Duodenal mucosa (tissue), 2 donors: ENCODE results near the gene MACROD2.

Source experiments
- H3K27ac ChIP-seq: one replicate; pipeline ENCODE4 v1.7.0; 2013; ENCODE audit warnings: low read depth, low read length
- H3K27me3 ChIP-seq, 2 donors: one replicate each; pipeline ENCODE4 v1.7.0; 2013; ENCODE audit warnings: low read length in 2 of 2, control low read depth in 1 of 2; ENCODE audit not compliant: insufficient read depth in 2 of 2, control insufficient read depth in 1 of 2
- H3K36me3 ChIP-seq, 2 donors: one replicate each; pipeline ENCODE4 v1.7.0; 2013; ENCODE audit warnings: low read length in 2 of 2, control low read depth in 1 of 2; ENCODE audit not compliant: insufficient read depth in 2 of 2, control insufficient read depth in 1 of 2
- H3K4me1 ChIP-seq, 2 donors: one replicate each; pipeline ENCODE4 v1.7.0; 2013; ENCODE audit warnings: low read length in 2 of 2, control low read depth in 1 of 2; ENCODE audit not compliant: insufficient read depth in 2 of 2, control insufficient read depth in 1 of 2
- H3K4me3 ChIP-seq, 2 donors: one replicate each; pipeline ENCODE4 v1.7.0; 2013; ENCODE audit warnings: low read length in 2 of 2, low read depth in 1 of 2
- H3K9ac ChIP-seq, 2 donors: one replicate each; pipeline ENCODE4 v1.7.0; 2013; ENCODE audit warnings: low read length in 2 of 2, low read depth in 1 of 2
- H3K9me3 ChIP-seq, 2 donors: one replicate each; pipeline ENCODE4 v1.7.0; 2013; ENCODE audit warnings: low read length in 2 of 2, control low read depth in 1 of 2; ENCODE audit not compliant: control insufficient read depth in 1 of 2

The MACROD2 gene

DNA sequence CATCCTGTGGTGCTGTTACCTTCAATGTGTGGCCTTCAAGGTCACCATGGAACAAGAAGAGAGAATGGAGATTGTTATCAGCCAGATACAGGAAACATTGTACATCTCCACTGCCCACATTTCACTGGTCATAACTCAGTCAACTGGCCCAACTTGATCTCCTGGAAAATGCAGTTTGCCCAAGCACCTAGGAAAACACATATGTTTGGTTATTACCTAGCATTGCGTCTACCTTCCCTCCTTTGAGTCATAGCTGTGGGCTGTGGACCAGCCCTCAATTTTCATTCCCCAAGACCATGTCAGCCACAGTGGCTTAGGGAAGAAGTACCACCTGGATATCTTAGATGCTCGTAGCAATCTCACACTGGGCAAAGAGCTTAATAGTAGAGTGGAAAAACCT lies 2064.5 kb downstream of the MACROD2 start:
- Histone ChIP-seq H3K36me3 (no peaks in the 10 kb centered on the region), H3K4me1 (no peaks in the 10 kb centered on the region), H3K4me3 (no peak overlapping the region), H3K9me3 (no peaks in the 10 kb centered on the region), H3K9ac (no peak overlapping the region), H3K27me3 (no peaks in the 10 kb centered on the region), H3K27ac (no peak overlapping the region)

DNA sequence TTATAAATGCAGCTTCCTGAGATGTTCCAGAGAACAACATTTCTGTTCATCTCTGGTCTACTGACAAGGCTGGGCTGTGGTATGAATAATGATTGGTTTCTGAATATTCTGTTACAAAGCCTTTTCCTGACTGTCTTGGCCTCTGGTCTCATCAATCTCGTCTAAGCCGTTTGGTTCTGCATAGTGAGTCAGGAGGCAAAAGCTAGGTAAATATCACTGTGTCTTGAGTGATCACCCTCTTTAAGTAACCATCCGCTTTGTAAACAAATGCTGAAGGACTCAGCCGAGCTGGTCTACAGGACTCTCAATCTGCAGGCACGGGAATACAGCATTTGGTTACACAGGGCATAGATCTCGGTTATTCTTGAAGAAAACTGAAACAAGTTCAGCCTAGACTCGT lies 2066.0 kb downstream of the MACROD2 start:
- no peaks in the 10 kb centered on the region for H3K4me1 ChIP-seq
- no peak overlapping the region for H3K27ac ChIP-seq
- no peak overlapping the region for H3K4me3 ChIP-seq
- H3K9ac ChIP-seq, result no peak overlapping the region
- H3K9me3 ChIP-seq, result no peaks in the 10 kb centered on the region
- no peaks in the 10 kb centered on the region for H3K36me3 ChIP-seq
- H3K27me3 ChIP-seq, result no peaks in the 10 kb centered on the region

DNA sequence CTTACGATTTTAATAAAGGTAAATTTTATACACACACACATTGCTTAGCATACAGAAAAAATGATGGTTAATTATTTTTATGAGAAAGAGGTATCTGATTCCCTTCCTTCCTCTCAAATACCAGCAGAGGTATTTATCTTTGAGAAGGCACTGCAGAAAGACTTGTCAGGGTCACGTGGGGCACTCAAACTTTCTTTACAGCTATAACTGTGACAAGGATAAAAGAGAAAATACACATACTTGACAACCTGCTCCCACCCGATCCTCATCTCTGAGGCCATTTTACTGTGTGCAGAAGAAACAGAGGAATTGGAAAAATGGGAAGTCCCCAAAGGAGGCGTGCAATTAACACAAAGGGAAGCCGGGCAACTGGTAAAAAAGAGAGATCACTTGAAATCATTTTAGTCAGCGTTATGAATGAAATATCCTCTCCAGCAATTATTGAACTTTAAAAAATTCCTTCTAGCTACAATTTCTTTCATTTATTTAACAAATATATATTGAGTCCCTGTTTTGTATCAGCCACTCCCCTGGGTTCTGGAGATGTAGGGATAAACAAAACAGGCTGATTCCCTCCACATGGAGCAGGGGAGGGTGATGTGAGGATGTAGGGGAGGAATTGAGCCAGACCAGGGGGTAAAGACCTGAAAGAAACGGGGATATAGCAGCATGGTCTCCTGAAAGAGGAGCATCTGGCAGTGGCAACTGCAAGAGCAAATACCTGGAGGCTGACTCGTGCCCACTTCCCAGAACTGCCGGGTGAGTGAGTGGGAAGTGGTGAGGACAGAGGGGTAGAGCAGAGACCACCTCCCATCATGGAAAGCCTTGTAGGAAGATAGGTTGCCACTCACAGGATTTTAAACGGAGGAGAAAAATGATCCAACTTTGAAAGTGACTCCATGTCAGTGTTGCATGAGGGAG lies 2067.6 kb downstream of the MACROD2 start:
- Histone ChIP-seq H3K9ac (no peak overlapping the region), H3K27me3 (no peaks in the 10 kb centered on the region), H3K9me3 (no peaks in the 10 kb centered on the region), H3K4me1 (no peaks in the 10 kb centered on the region), H3K4me3 (no peak overlapping the region), H3K36me3 (no peaks in the 10 kb centered on the region), H3K27ac (no peak overlapping the region)

DNA sequence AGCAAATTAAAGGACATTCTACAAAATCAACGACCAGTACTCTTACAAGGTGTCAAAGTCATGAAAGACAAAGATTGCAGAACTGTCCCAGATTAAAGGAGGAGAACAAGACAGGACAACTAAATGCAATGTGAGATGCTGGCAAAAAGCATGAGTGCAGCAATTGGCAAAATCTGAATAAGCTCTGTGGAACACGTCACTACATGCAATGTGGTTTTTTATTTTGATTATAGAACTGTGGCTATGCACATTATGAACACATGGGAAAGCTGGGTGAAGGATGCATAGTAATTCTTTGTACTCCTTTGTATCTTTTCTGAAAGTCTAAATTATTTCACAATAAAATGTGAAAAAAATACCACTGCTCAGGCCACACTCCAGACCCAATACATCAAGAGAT lies 2068.6 kb downstream of the MACROD2 start:
- no peak overlapping the region for H3K4me3 ChIP-seq
- H3K27ac ChIP-seq, result no peak overlapping the region
- H3K9ac ChIP-seq, result no peak overlapping the region

DNA sequence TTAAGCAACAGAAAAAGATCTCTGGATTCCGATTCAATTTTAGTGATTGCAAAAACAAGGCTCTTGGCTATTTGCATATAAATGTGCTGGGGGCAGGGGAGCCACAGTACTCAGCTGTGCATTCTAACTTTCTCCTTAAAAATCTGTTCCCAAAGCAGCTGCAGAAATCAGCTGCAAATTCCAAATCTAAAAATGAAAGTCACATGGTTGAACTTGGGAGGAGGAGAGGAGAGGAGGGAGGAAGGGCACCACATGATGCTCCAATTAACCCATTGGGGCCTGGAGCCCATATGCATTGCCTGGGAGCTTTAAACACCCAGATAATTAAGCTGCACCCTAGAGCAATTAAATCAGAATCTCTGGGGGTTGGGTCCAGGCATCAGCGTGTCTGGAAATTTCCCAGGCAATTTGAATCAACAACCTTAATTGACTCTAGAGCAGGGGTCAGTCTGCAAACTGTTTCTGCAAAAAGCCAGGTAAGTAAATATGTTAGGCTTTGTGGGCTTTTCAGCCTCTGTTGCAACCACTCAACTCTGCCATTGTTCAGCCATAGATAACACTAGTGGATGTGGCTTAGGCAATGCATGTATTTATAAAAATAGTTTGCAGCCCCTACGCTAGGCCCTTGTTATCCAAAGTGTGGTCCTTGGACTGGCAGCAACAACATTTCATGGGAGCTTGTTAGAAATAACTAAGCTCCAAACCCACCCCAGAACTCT lies 2069.8 kb downstream of the MACROD2 start:
- H3K9me3 ChIP-seq, result no peaks in the 10 kb centered on the region
- H3K27ac ChIP-seq, result no peak overlapping the region
- H3K4me3 ChIP-seq, result no peak overlapping the region
- H3K36me3 ChIP-seq, result no peaks in the 10 kb centered on the region
- H3K27me3 ChIP-seq, result no peaks in the 10 kb centered on the region
- no peak overlapping the region for H3K9ac ChIP-seq
- no peaks in the 10 kb centered on the region for H3K4me1 ChIP-seq

More for the DNA sequence above, 2068.6 kb downstream of the MACROD2 start:
- H3K9me3 ChIP-seq, result no peaks in the 10 kb centered on the region
- no peaks in the 10 kb centered on the region for H3K4me1 ChIP-seq
- H3K36me3 ChIP-seq, result no peaks in the 10 kb centered on the region
- no peaks in the 10 kb centered on the region for H3K27me3 ChIP-seq

DNA sequence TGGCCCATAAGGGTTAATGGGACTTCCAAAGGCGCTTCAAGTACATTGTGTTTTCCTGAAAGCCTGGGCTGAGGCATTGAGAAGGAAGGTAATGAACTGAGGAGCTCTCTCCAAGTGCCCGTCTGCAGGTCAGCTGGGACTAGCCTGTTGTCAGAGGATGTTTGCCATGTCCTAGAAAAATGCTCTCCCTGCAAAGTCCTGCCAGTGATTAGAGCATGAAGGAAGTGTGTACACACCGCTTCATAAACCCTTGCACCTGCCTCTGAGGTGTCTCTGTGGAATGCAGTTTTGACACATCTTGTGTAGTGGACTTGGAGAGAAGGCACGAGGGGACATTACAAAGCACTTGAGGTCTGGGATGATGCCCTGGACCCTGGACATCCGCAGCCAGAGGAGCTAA lies 2071.3 kb downstream of the MACROD2 start:
- no peak overlapping the region for H3K9ac ChIP-seq
- H3K27me3 ChIP-seq, result no peaks in the 10 kb centered on the region
- no peak overlapping the region for H3K4me3 ChIP-seq
- no peaks in the 10 kb centered on the region for H3K9me3 ChIP-seq
- no peak overlapping the region for H3K27ac ChIP-seq
- no peaks in the 10 kb centered on the region for H3K4me1 ChIP-seq
- H3K36me3 ChIP-seq, result no peaks in the 10 kb centered on the region

DNA sequence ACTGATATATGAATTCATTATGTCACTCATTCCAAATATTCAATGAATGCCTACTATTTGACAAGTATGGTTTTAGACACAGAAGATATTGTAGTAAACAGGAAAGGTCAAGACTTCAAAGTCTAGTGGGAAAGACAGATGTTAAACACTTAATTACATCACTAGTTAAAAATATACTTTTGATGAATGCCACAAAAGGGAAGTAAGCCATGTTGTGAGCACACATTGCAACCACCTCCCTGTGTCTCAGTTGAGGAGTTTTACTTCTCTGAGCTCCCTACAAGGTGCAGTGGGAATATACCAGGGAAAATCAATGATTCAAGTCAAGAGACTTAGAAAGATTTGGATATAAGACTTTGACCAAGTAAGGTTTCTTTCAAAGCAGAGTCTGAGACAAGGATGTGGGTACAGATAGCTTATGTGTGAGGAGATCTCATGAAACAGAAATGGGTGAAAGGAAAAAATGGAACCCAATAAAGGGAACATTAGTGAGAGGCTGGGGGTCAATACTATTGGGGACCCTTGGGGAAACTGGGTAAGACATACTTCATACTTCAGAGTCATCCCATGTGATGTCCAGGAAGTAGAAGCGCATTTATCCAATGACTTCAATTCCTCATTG lies 2074.2 kb downstream of the MACROD2 start:
- no peaks in the 10 kb centered on the region for H3K27me3 ChIP-seq
- H3K9ac ChIP-seq, result no peak overlapping the region
- no peaks in the 10 kb centered on the region for H3K4me1 ChIP-seq
- no peaks in the 10 kb centered on the region for H3K36me3 ChIP-seq
- H3K9me3 ChIP-seq, result no peaks in the 10 kb centered on the region
- no peak overlapping the region for H3K4me3 ChIP-seq
- H3K27ac ChIP-seq, result no peak overlapping the region

DNA sequence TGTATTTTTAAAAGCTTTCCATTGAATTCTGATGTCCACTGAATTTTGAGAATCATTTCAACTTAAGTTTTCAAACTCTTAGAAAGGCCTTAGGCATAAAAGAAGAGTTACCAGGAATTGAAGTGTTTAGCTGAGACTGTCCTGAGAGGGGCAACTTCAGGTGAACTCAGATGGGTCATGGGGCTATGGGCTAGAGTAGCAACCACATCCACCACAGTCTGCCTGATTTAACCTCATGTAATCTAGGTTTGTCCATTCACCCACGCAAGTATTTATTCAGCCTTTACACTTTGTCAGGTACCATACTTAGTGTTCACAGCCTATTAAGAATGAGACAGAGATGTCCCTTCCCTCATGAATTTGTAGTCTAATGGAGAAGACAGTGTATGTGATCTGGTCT lies 2076.9 kb downstream of the MACROD2 start:
- H3K4me1 ChIP-seq, result no peaks in the 10 kb centered on the region
- no peak overlapping the region for H3K4me3 ChIP-seq
- no peaks in the 10 kb centered on the region for H3K9me3 ChIP-seq
- no peak overlapping the region for H3K9ac ChIP-seq
- H3K27me3 ChIP-seq, result no peaks in the 10 kb centered on the region
- no peaks in the 10 kb centered on the region for H3K36me3 ChIP-seq
- no peak overlapping the region for H3K27ac ChIP-seq

DNA sequence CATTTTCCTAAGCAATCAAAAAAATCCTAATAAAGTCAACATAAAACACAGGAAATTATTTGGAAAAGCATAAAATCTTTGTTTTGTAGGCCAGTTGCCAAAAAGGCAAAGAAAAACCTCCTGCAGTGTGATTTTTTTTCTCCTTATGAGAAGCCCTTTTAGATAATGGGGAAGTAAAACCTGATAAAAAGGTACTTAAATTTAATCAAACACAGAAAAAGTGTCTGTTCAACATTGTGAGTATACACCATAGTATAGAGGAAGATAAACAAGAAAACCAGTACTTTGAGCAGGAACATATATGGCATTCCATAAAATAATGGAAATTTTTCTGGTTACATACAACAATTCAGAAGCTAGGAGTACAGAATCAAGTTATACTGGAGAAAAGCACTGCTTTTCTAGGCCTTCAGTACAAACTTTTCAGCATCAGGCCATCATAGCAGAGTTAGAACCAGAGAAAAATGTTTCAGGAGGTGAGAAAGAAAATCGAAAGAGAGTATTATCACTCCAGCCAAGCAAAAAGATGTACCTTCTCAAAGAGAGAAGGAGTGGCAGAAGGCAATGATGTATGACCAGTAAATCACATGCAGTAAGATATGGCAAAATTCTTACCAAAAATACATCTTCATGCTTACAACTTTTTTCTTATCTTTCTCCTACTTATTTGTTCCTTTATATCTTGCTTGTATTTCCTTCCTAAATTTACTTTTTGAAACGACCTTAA lies 2083.0 kb downstream of the MACROD2 start:
- H3K4me1 ChIP-seq, result no peaks in the 10 kb centered on the region
- H3K9me3 ChIP-seq, result no peaks in the 10 kb centered on the region
- no peaks in the 10 kb centered on the region for H3K27me3 ChIP-seq
- H3K4me3 ChIP-seq, result no peak overlapping the region
- H3K9ac ChIP-seq, result no peak overlapping the region
- no peak overlapping the region for H3K27ac ChIP-seq
- no peaks in the 10 kb centered on the region for H3K36me3 ChIP-seq
